BJ (cell line): ENCODE results near the gene LSS. TPM values are rescaled to one million over a fixed set of nuclear protein-coding genes. Genes with fewer than 3 reads are reported as not detected.

Experiments
- CTCF ChIA-PET: fragments of 350-600 bp; formaldehyde crosslinking; extraction: SDS; loops from one replicate; lab custom pipeline; 2021; ENCODE audit warnings: antibody characterized with exemption, inconsistent platforms; lab: Yijun Ruan, JAX
- POLR2A ChIA-PET: fragments of 300-600 bp; sonication (Branson Sonifier 250); formaldehyde crosslinking; extraction: SDS; loops from one replicate; lab custom pipeline; 2021; ENCODE audit warnings: antibody characterized with exemption; lab: Charles Lee
- DNase-seq: peaks from one replicate; pipeline ENCODE4 v3.0.0-alpha.2; 2011; ENCODE audit warnings: low read depth
- H3K27me3 ChIP-seq: 2 replicates; pipeline ENCODE4 v1.6.0; 2011; ENCODE audit warnings: low read length; ENCODE audit not compliant: control insufficient read depth, insufficient read depth
- H3K36me3 ChIP-seq: 2 replicates; pipeline ENCODE4 v1.5.1; 2011; ENCODE audit warnings: low read length; ENCODE audit not compliant: control insufficient read depth, insufficient read depth
- H3K4me3 ChIP-seq: 2 replicates; pipeline ENCODE4 v1.5.1; 2011; ENCODE audit warnings: low read depth, mild to moderate bottlenecking, control low read depth, low read length
- CTCF ChIP-seq: IDR thresholded peaks from 2 replicates; pipeline ENCODE4 v1.5.1; 2011; ENCODE audit warnings: low read depth, mild to moderate bottlenecking, control low read depth, inconsistent platforms, low read length, moderate library complexity; ENCODE audit not compliant: insufficient read depth
- polyA plus RNA-seq: library from polyadenylated mRNA; depleted of rRNA; stranded (reverse); fragments of >200 nt; gene quantifications from 2 replicates; pipeline ENCODE4 v1.2.3, GENCODE V29; 2011

Gene LSS
- polyA plus RNA-seq, 1 experiment, result 59.9 TPM

- no peak for TF ChIP-seq CTCF
- Histone ChIP-seq H3K27me3 (no peaks in the 10 kb centered on the region), H3K4me3 (no peak overlapping the region), H3K36me3 (peaks cover 40% of the 10 kb centered on the region)
- no peak for DNase-seq
- ChIA-PET POLR2A (no interaction called here), CTCF (interaction anchor here (1.2 kb wide), 1 partner anchor 17 kb away, joined by 3 read pairs; no protein-coding TSS in a partner anchor)
Observed at GRCh38 chr21:46266946-46267345, 38.4 kb upstream of the LSS start.

- TF ChIP-seq CTCF, result no peak
- Histone ChIP-seq H3K36me3 (peaks cover 41% of the 10 kb centered on the region), H3K27me3 (no peaks in the 10 kb centered on the region), H3K4me3 (no peak overlapping the region)
- ChIA-PET CTCF (interaction anchor here (1.2 kb wide), 1 partner anchor 16 kb away, joined by 3 read pairs; no protein-coding TSS in a partner anchor), POLR2A (no interaction called here)
- DNase-seq, result no peak
Observed at GRCh38 chr21:46265736-46266525, 37.4 kb upstream of the LSS start.

- Histone ChIP-seq H3K4me3 (no peak overlapping the region), H3K27me3 (no peaks in the 10 kb centered on the region), H3K36me3 (peaks cover 46% of the 10 kb centered on the region)
- no peak for TF ChIP-seq CTCF
- POLR2A ChIA-PET, result no interaction called here
- CTCF ChIA-PET, result no interaction called here
- no peak for DNase-seq
Observed at GRCh38 chr21:46264690-46265144, 36.1 kb upstream of the LSS start.

GRCh38 chr21:46264046-46264689 lies 35.6 kb upstream of the LSS start:
- ChIA-PET CTCF (no interaction called here), POLR2A (no interaction called here)

More at GRCh38 chr21:46264046-46264689, 35.6 kb upstream of the LSS start:
- H3K27me3 ChIP-seq, result no peaks in the 10 kb centered on the region
- no peak overlapping the region for H3K4me3 ChIP-seq
- DNase-seq, result no peak
- peaks cover 43% of the 10 kb centered on the region for H3K36me3 ChIP-seq
- no peak for TF ChIP-seq CTCF
